ENCODE data around the gene CASP8.

Gene CASP8

GRCh38 chr2:201255408-201256033 lies 4.8 kb upstream of the CASP8 start:
- no peak for TF ChIP-seq CTCF (conservative IDR thresholded peaks at IDR 0.05; ENCODE audit: low read depth, low read length)
- DNase-seq (ENCODE audit: low read depth), result no peak

GRCh38 chr2:201256082-201256481 lies 4.3 kb upstream of the CASP8 start:
- no peak for TF ChIP-seq CTCF (conservative IDR thresholded peaks at IDR 0.05; ENCODE audit: low read depth, low read length)
- no peak for DNase-seq (ENCODE audit: low read depth)
- H3K4me3 ChIP-seq (ENCODE audit: low read depth, low read length), result no peak overlapping the region

More at GRCh38 chr2:201255408-201256033, 4.8 kb upstream of the CASP8 start:
- no peak overlapping the region for H3K4me3 ChIP-seq (ENCODE audit: low read depth, low read length)

- TF ChIP-seq CTCF (conservative IDR thresholded peaks at IDR 0.05; ENCODE audit: low read depth, low read length), result peak; percentile 15
- peak overlapping the region; percentile 61 for H3K4me3 ChIP-seq (ENCODE audit: low read depth, low read length)
- no peak for DNase-seq (ENCODE audit: low read depth)
Observed at GRCh38 chr2:201257381-201257955, 2.9 kb upstream of the CASP8 start.

GRCh38 chr2:201257956-201258665 lies 2.2 kb upstream of the CASP8 start:
- peak overlapping the region; percentile 61 for H3K4me3 ChIP-seq (ENCODE audit: low read depth, low read length)
- peak; percentile 94 for DNase-seq (ENCODE audit: low read depth)
- peak; percentile 47 for TF ChIP-seq CTCF (conservative IDR thresholded peaks at IDR 0.05; ENCODE audit: low read depth, low read length)

GRCh38 chr2:201258666-201259615 lies 1.4 kb upstream of the CASP8 start:
- DNase-seq (ENCODE audit: low read depth), result no peak
- TF ChIP-seq CTCF (conservative IDR thresholded peaks at IDR 0.05; ENCODE audit: low read depth, low read length), result no peak
- H3K4me3 ChIP-seq (ENCODE audit: low read depth, low read length), result peak overlapping the region; percentile 61

GRCh38 chr2:201261471-201261870 lies 1.1 kb downstream of the CASP8 start:
- H3K4me3 ChIP-seq (ENCODE audit: low read depth, low read length), result no peak overlapping the region
- no peak for TF ChIP-seq CTCF (conservative IDR thresholded peaks at IDR 0.05; ENCODE audit: low read depth, low read length)
- no peak for DNase-seq (ENCODE audit: low read depth)
